SK-N-MC (cell line): ENCODE results near the gene ANK2.

ENCODE experiments used
- EZH2 ChIP-seq: fragments of 200-600 bp; sonication (generic); IDR thresholded peaks from one replicate; pipeline ENCODE4 v1.6.1; 2017; ENCODE audit warnings: antibody characterized with exemption
- FOXP2 ChIP-seq: optimal IDR thresholded peaks from 2 replicates; pipeline ENCODE3; 2011; ENCODE audit warnings: mild to moderate bottlenecking, moderate library complexity; ENCODE audit not compliant: insufficient read depth; ENCODE audit errors: extremely low read length, control extremely low read depth
- POLR2AphosphoS5 ChIP-seq: IDR thresholded peaks from 2 replicates; pipeline ENCODE4 v1.6.1; 2012; ENCODE audit warnings: mild to moderate bottlenecking, low read depth, low read length, borderline replicate concordance

DNA sequence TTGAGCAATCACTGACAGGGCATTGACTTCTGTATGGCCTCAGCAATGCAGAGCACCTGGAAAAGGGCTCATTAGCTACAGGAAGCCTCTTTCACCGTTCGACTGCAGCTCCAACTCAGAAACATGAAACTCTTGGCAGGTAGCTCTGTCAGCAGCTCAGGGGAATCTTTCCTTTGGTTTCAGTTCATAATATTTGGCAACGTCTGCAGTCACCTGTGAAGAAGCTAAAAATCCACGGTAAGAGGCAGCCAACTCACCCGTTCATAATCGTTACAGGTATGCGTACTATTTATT lies 357.2 kb downstream of the ANK2 start:
- TF ChIP-seq EZH2 (no peak), POLR2AphosphoS5 (no peak), FOXP2 (no peak)
